Lung (tissue), 12 donors: ENCODE results near the gene KIF18B. TPM values are rescaled to one million over a fixed set of nuclear protein-coding genes. Genes with fewer than 3 reads are reported as not detected.

Experiments used
- ATAC-seq: fragments of 200-7000 bp; cut with Tn5 transposase; one replicate; pipeline ENCODE4 v1.9.1; 2020; ENCODE audit warnings: moderate number of reproducible peaks; ENCODE audit not compliant: insufficient read depth, low FRiP score
- DNase-seq, 3 donors: peaks; one replicate each; pipeline ENCODE4 v3.0.0-alpha.2; 2013 to 2017
- H3K27ac ChIP-seq, 2 donors: one replicate each; pipeline ENCODE4 v1.5.1; 2013; ENCODE audit warnings: mild to moderate bottlenecking in 2 of 2, moderate library complexity in 2 of 2, control low read depth in 1 of 2, inconsistent platforms in 1 of 2, low read depth in 1 of 2, low read length in 1 of 2
- H3K27me3 ChIP-seq, 3 donors: one replicate each; pipeline ENCODE4 v1.5.1; 2013; ENCODE audit warnings: low read length in 2 of 3; ENCODE audit not compliant: control insufficient read depth in 3 of 3, insufficient read depth in 3 of 3
- H3K36me3 ChIP-seq, 4 donors: one replicate each; pipeline ENCODE4 v1.5.1; 2013; ENCODE audit warnings: low read length in 4 of 4, mild to moderate bottlenecking in 1 of 4, moderate library complexity in 1 of 4; ENCODE audit not compliant: control insufficient read depth in 4 of 4, insufficient read depth in 4 of 4
- H3K4me1 ChIP-seq, 5 donors: one replicate each; pipeline ENCODE4 v1.5.1; 2013; ENCODE audit warnings: low read length in 5 of 5, mild to moderate bottlenecking in 2 of 5, moderate library complexity in 1 of 5; ENCODE audit not compliant: control insufficient read depth in 5 of 5, insufficient read depth in 5 of 5
- H3K4me3 ChIP-seq: one replicate; pipeline ENCODE4 v1.5.1; 2013; ENCODE audit warnings: mild to moderate bottlenecking, control low read depth, moderate library complexity
- H3K9ac ChIP-seq, 2 donors: one replicate each; pipeline ENCODE4 v1.5.1; 2013; ENCODE audit warnings: low read length in 2 of 2, control low read depth in 1 of 2; ENCODE audit not compliant: insufficient read depth in 1 of 2
- H3K9me3 ChIP-seq, 4 donors: one replicate each; pipeline ENCODE4 v1.5.1; 2013; ENCODE audit warnings: low read length in 3 of 4, mild to moderate bottlenecking in 1 of 4, moderate library complexity in 1 of 4; ENCODE audit not compliant: control insufficient read depth in 4 of 4, insufficient read depth in 3 of 4
- WGBS, 2 donors: extraction: QIAGEN DNeasy Blood & Tissue Kit; methylation state at CpG; one replicate each; pipeline ENCODE4 v1.1.7; 2013; 5-methylcytosine and 5-hydroxymethylcytosine counted together
- polyA plus RNA-seq, 2 donors: library from polyadenylated mRNA; stranded (reverse); fragments of 200-250 nt; gene quantifications; one replicate each; pipeline ENCODE4 v1.2.1, GENCODE V29; 2013
- total RNA-seq, 2 donors: library from RNA; depleted of rRNA in 1 of 2; stranded (reverse); fragments of >200 nt in 1 of 2; gene quantifications; one replicate each; pipeline ENCODE4 v1.2.1, GENCODE V29; 2014 to 2021
- TF ChIP-seq, protein P1 (sequence below): IDR thresholded peaks from 2 replicates; pipeline ENCODE4 v1.5.1; 2012; ENCODE audit warnings: mild to moderate bottlenecking; ENCODE audit errors: control extremely low read depth, extremely low read depth
- donor health status: control.
- donor health status: control.
- donor health status: Bipolar disorder and iron deficiency.
- donor health status: healthy.
- donor health status: DM: yes; HTN: yes; CAD: no.

KIF18B gene
- total and polyA plus RNA-seq, 4 donors = 0.70 to 1.4 (median 0.83) TPM

DNA sequence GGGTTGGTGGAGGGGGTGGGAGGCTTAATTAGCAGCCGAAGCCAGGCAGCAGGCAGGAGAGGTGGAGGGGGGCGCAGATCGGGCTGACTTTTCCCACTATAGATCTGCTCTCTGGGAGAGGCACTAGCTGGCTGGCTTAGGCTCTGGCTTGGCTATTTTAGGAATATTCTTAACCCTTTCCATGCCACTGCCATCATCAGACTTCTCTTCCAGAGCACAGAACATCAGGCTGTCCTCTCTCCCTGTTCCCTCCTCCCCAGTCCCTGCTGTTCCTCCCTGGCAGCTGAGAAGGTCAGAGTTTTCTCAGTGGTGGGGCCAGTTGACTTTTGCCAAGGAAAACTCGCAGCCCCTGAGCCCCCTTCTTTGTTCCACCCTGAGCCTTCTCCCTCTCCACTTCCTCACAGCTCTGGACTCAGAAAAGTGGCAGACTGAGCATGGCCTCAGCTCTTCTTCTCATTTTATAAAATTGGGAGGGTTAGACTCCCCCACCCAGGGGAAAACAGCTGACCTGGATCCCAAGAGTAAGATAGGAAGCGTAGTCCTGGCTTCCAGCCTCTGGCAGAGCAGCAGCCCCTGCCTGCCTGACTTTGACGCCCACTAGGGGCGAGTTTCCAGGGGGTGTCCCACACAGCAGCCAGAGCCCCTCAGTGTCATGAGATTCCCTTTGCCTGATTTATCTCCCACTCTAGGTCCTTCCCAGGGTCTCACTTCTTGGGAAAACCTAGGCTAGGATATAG is 30.4 kb upstream of the KIF18B start:
- WGBS, 2 donors = 57 to 67% methylated on average over 7 of the region's 7 CpGs
- TF ChIP-seq, protein P1, sequence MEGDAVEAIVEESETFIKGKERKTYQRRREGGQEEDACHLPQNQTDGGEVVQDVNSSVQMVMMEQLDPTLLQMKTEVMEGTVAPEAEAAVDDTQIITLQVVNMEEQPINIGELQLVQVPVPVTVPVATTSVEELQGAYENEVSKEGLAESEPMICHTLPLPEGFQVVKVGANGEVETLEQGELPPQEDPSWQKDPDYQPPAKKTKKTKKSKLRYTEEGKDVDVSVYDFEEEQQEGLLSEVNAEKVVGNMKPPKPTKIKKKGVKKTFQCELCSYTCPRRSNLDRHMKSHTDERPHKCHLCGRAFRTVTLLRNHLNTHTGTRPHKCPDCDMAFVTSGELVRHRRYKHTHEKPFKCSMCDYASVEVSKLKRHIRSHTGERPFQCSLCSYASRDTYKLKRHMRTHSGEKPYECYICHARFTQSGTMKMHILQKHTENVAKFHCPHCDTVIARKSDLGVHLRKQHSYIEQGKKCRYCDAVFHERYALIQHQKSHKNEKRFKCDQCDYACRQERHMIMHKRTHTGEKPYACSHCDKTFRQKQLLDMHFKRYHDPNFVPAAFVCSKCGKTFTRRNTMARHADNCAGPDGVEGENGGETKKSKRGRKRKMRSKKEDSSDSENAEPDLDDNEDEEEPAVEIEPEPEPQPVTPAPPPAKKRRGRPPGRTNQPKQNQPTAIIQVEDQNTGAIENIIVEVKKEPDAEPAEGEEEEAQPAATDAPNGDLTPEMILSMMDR = no peak

DNA sequence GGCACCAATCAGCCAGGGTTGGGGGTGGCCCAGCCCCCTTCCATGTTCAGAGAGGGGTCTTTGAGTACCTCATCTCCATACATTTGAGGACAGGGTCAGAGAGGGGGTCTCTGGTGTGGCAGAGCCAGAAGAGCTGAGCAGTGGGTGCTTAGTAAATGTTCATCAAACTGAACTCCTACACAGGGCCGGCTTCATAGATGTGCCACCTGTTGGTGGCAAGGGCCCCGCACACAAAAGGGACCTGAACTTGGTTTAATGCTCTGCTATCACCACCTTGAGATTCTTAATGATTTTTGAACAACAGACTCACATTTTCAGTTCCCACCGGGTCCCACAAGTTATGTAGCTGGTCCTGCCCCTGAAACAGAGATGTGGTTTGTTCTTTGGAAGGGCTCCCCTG is 29.5 kb upstream of the KIF18B start:
- Histone ChIP-seq H3K36me3 (no peaks in the 10 kb centered on the region), H3K9me3 (no peaks in the 10 kb centered on the region), H3K27me3 (peaks cover 0 to 14% (median 0%) of the 10 kb centered on the region in 3 donors), H3K27ac (no peak overlapping the region), H3K9ac (no peak overlapping the region), H3K4me1 (peaks cover 3 to 58% (median 22%) of the 10 kb centered on the region in 5 donors), H3K4me3 (no peak overlapping the region)
- DNase-seq = no peak
- 78 to 81% methylated on average over 3 of the region's 3 CpGs for WGBS, 2 donors
- ATAC-seq = no peak
- TF ChIP-seq, protein P1 = no peak

More for the DNA sequence above, 30.4 kb upstream of the KIF18B start:
- H3K4me1 ChIP-seq = peaks cover 3 to 58% (median 22%) of the 10 kb centered on the region in 5 donors
- H3K27me3 ChIP-seq = peaks cover 0 to 9% (median 0%) of the 10 kb centered on the region in 3 donors
- H3K27ac ChIP-seq = peak overlapping the region in 1 of 2 donors; percentile 4
- no peak for ATAC-seq
- no peaks in the 10 kb centered on the region for H3K9me3 ChIP-seq
- no peaks in the 10 kb centered on the region for H3K36me3 ChIP-seq
- no peak overlapping the region for H3K4me3 ChIP-seq
- H3K9ac ChIP-seq = peak overlapping the region in 1 of 2 donors; percentile 40
- peak in 2 of 3 donors; percentile 84 to 87 for DNase-seq

DNA sequence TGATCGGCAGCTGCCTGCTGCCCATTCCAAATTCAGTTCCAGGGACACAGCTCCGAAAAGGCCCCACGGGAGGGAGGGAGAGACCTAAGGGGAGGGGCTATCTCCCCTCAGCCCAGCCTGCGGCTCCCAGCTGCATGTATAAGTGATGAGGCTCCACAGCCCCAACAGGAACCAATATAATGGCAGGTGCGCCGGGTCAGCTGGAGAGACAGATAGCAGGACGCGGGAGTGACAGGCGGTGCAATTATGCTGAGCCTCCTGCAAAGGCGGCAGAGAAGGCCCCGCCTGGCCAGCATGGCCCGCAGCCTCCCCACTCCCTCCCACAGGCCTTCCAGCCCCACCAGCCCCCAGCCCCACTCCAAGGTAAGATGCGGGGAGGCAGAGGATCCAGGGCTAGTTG is 28.6 kb upstream of the KIF18B start:
- no peak overlapping the region for H3K9ac ChIP-seq
- TF ChIP-seq, protein P1 = no peak
- no peak overlapping the region for H3K4me3 ChIP-seq
- no peak for ATAC-seq
- H3K27ac ChIP-seq = no peak overlapping the region
- DNase-seq = no peak
- H3K4me1 ChIP-seq = peaks cover 3 to 51% (median 22%) of the 10 kb centered on the region in 5 donors
- H3K9me3 ChIP-seq = no peaks in the 10 kb centered on the region
- H3K36me3 ChIP-seq = no peaks in the 10 kb centered on the region
- peaks cover 0 to 18% (median 0%) of the 10 kb centered on the region in 3 donors for H3K27me3 ChIP-seq
- WGBS, 2 donors = 65 to 67% methylated on average over 13 of the region's 13 CpGs
